Osteocyte (in vitro differentiated cells): ENCODE results near the gene PAX8. TPM values are rescaled to one million over a fixed set of nuclear protein-coding genes. Genes with fewer than 3 reads are reported as not detected.
"Not testable (repeated sequence)": the region's sequence is repeated elsewhere in the genome, so short reads cannot be mapped to it uniquely, and the experiment has no call there.

ENCODE experiments used
- DNase-seq: peaks from one replicate; pipeline ENCODE4 v3.0.0; 2021; ENCODE audit warnings: mixed read lengths; ENCODE audit not compliant: unreplicated experiment; ENCODE audit errors: extremely low spot score
- H3K27ac Mint-ChIP-seq: one replicate; pipeline ENCODE4 v1.8.0; 2021; ENCODE audit warnings: mild to moderate bottlenecking, mixed read lengths; ENCODE audit not compliant: unreplicated experiment
- H3K27me3 Mint-ChIP-seq: one replicate; pipeline ENCODE4 v1.8.0; 2021; ENCODE audit warnings: mixed read lengths; ENCODE audit not compliant: unreplicated experiment
- H3K36me3 Mint-ChIP-seq: one replicate; pipeline ENCODE4 v1.8.0; 2021; ENCODE audit warnings: mixed read lengths; ENCODE audit not compliant: unreplicated experiment
- H3K4me1 Mint-ChIP-seq: one replicate; pipeline ENCODE4 v1.8.0; 2021; ENCODE audit warnings: mixed read lengths; ENCODE audit not compliant: unreplicated experiment
- H3K4me3 Mint-ChIP-seq: one replicate; pipeline ENCODE4 v1.8.0; 2021; ENCODE audit warnings: mild to moderate bottlenecking, moderate library complexity, mixed read lengths; ENCODE audit not compliant: unreplicated experiment
- H3K9me3 Mint-ChIP-seq: one replicate; pipeline ENCODE4 v1.8.0; 2021; ENCODE audit warnings: mixed read lengths; ENCODE audit not compliant: unreplicated experiment
- total RNA-seq: library from RNA; stranded (reverse); gene quantifications from 2 replicates; pipeline ENCODE4 v1.2.1, GENCODE V29; 2021
- TF ChIP-seq, protein P1 (sequence below): fragments of 200-600 bp; sonication (generic); IDR thresholded peaks from 2 replicates; pipeline ENCODE4 v1.5.0; 2021; ENCODE audit warnings: antibody characterized with exemption, mild to moderate bottlenecking, moderate library complexity

Gene PAX8
- total RNA-seq, 1 donor from 2014 or later = not detected

DNA sequence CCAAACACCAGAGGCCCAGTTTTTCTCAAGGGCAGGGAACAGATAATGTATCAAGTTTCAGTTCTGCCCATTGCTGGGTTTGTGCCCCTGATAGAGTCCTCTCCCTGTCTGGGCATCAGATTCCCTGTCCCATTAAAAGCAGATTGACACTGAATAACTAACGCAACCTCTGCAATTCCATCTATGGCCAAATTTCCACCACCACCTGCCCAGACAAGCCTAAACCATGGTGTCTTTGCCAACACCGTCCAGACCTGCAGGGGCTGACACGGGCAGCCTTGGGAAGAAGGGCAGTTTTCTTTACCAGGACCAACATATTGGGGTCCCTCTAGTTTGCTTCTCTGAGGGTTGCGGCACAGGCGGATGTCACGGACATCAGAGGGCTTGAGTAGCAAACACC is 26.4 kb upstream of the PAX8 start:
- TF ChIP-seq, protein P1, sequence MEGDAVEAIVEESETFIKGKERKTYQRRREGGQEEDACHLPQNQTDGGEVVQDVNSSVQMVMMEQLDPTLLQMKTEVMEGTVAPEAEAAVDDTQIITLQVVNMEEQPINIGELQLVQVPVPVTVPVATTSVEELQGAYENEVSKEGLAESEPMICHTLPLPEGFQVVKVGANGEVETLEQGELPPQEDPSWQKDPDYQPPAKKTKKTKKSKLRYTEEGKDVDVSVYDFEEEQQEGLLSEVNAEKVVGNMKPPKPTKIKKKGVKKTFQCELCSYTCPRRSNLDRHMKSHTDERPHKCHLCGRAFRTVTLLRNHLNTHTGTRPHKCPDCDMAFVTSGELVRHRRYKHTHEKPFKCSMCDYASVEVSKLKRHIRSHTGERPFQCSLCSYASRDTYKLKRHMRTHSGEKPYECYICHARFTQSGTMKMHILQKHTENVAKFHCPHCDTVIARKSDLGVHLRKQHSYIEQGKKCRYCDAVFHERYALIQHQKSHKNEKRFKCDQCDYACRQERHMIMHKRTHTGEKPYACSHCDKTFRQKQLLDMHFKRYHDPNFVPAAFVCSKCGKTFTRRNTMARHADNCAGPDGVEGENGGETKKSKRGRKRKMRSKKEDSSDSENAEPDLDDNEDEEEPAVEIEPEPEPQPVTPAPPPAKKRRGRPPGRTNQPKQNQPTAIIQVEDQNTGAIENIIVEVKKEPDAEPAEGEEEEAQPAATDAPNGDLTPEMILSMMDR = no peak
- no peaks in the 10 kb centered on the region for H3K36me3 Mint-ChIP-seq
- H3K27me3 Mint-ChIP-seq = no peaks in the 10 kb centered on the region
- no peak overlapping the region for H3K27ac Mint-ChIP-seq
- no peak overlapping the region for H3K4me3 Mint-ChIP-seq
- no peak for DNase-seq
- peaks cover 8% of the 10 kb centered on the region for H3K4me1 Mint-ChIP-seq
- H3K9me3 Mint-ChIP-seq = no peaks in the 10 kb centered on the region

DNA sequence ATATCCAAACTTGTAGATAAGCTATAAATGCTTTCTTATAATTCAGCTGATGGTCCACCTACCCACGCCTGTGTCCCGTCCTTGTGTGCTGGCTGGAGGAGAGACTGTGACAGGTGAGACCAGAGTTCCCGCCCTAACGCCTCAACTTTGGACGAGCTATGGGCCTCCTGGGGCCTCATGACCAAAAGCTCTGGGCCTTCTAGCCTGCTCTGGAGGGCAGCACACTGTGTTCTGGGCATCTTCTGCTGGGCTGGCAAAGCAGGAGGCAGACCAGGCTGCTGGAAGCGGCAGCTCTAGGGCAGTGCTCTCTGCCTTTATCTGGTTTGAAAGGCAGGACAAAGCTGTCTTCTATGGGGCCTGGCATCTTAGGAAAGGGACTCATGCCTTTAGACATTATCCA is 26.0 kb upstream of the PAX8 start:
- no peak overlapping the region for H3K4me3 Mint-ChIP-seq
- no peaks in the 10 kb centered on the region for H3K36me3 Mint-ChIP-seq
- no peak overlapping the region for H3K27ac Mint-ChIP-seq
- no peak for DNase-seq
- H3K4me1 Mint-ChIP-seq = peaks cover 3% of the 10 kb centered on the region
- TF ChIP-seq, protein P1 = no peak
- H3K27me3 Mint-ChIP-seq = no peaks in the 10 kb centered on the region
- no peaks in the 10 kb centered on the region for H3K9me3 Mint-ChIP-seq

DNA sequence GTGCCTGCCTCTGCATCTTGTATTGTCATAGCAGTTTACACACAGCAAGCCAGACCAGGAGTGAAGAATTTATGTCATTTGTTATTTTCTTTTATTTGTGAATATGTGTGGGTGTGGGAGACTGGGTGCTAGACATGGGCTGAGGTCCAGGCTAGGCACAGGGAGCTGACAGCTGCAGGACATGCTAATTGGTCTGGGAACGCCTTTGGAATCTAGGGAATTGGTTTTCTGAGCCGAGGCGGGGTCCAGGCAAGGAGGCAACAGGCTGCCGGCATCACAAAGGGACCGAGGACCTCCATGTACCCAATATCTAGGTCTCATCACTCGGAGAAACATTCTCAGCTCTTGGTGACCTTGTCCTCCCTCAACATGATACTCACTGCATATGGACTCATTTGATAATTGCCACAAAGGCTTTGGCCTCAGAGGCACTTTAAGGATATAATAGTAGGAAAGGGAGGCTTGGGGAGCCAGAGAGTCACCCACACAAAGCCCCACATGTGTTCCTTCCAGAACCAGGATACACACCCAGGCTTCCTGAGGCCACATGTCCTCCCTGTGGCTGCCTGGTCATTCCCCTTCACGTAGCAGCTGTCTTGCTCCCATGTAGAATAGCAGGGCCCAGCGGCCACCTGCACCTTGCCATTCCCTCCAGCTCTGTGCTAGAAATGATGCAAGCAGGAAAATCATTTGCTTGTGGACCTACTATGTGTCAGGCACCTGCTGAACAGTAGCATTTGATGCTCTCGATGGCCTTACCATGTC is 23.7 kb upstream of the PAX8 start:
- not testable (repeated sequence) for H3K9me3 Mint-ChIP-seq, H3K27me3 Mint-ChIP-seq, DNase-seq, H3K4me1 Mint-ChIP-seq, H3K27ac Mint-ChIP-seq, H3K4me3 Mint-ChIP-seq, H3K36me3 Mint-ChIP-seq

- Mint-ChIP-seq H3K27ac (no peak overlapping the region), H3K9me3 (no peaks in the 10 kb centered on the region), H3K4me1 (no peaks in the 10 kb centered on the region), H3K36me3 (no peaks in the 10 kb centered on the region), H3K27me3 (no peaks in the 10 kb centered on the region), H3K4me3 (no peak overlapping the region)
- DNase-seq = no peak
- TF ChIP-seq, protein P1 = no peak
Measured at GRCh38 chr2:113300281-113300680, 21.6 kb upstream of the PAX8 start.

DNA sequence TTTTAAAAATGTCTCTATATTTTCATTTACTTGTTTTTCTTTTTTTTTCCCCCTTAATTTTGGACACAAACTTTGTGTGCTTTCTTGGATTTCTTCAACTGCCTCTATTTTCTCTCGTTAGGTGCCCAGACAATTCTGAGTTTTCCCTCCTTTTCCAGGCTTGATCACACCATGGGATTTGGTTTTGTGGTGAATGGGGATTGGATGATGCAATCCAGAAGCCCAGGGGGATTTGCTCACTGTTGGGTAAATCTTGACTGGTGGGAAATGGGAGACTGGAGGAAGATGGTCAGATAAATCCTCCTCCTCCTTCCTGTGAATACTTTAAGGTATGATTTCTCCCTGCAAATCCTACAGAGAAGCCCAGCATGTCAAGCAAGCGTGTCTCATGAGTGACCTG is 19.5 kb upstream of the PAX8 start:
- DNase-seq = no peak
- Mint-ChIP-seq H3K9me3 (no peaks in the 10 kb centered on the region), H3K4me1 (no peaks in the 10 kb centered on the region), H3K27ac (no peak overlapping the region), H3K4me3 (no peak overlapping the region), H3K36me3 (no peaks in the 10 kb centered on the region), H3K27me3 (peaks cover 4% of the 10 kb centered on the region)
- TF ChIP-seq, protein P1 = no peak

DNA sequence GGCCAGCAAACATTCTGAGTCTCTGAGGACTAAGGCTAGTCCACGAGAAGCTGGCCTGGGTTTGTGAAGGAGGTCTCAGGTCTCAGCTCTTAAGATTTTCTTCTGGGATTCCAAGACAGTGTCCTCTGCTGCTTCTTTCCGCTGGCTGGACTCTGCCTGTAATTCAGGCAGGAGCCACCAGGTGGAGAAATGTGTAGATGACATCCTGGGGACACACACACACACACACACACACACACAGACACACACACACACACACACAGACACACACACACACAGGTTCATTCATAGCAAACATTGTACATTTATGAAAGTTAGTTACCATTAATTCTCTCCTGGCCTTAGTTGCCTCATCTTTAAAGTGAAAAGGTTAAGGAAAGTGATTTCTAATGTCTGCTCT is 18.9 kb upstream of the PAX8 start:
- H3K27me3 Mint-ChIP-seq, H3K4me3 Mint-ChIP-seq, H3K27ac Mint-ChIP-seq, H3K36me3 Mint-ChIP-seq, DNase-seq, H3K4me1 Mint-ChIP-seq, H3K9me3 Mint-ChIP-seq: not testable (repeated sequence)
